ENCODE results near the gene MCEE. TPM values are rescaled to one million over a fixed set of nuclear protein-coding genes. Genes with fewer than 3 reads are reported as not detected.

Gene MCEE
- polyA plus RNA-seq, 1 experiment: 18.1 TPM

- ChIA-PET CTCF (interaction anchor here (4.0 kb wide), 1 partner anchor 22 kb away, joined by 17 read pairs; no protein-coding TSS in a partner anchor), POLR2A (no interaction called here)
- H3K27ac ChIP-seq (ENCODE audit: low read depth, low read length): no peak overlapping the region
- TF ChIP-seq, protein P1, sequence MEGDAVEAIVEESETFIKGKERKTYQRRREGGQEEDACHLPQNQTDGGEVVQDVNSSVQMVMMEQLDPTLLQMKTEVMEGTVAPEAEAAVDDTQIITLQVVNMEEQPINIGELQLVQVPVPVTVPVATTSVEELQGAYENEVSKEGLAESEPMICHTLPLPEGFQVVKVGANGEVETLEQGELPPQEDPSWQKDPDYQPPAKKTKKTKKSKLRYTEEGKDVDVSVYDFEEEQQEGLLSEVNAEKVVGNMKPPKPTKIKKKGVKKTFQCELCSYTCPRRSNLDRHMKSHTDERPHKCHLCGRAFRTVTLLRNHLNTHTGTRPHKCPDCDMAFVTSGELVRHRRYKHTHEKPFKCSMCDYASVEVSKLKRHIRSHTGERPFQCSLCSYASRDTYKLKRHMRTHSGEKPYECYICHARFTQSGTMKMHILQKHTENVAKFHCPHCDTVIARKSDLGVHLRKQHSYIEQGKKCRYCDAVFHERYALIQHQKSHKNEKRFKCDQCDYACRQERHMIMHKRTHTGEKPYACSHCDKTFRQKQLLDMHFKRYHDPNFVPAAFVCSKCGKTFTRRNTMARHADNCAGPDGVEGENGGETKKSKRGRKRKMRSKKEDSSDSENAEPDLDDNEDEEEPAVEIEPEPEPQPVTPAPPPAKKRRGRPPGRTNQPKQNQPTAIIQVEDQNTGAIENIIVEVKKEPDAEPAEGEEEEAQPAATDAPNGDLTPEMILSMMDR (IDR thresholded peaks at IDR 0.05; ENCODE audit: low read depth, low read length): no peak
- no peak overlapping the region for H3K4me3 ChIP-seq (ENCODE audit: low read depth, low read length)
- no peaks in the 10 kb centered on the region for H3K27me3 ChIP-seq (ENCODE audit: control insufficient read depth, insufficient read depth, low read length)
- no peak for DNase-seq (ENCODE audit: low read depth, low spot score)
- H3K9me3 ChIP-seq (ENCODE audit: control insufficient read depth, insufficient read depth, low read length): no peaks in the 10 kb centered on the region
Measured at GRCh38 chr2:71122387-71123298, 7.4 kb downstream of the MCEE start.

- CTCF ChIA-PET: interaction anchor here (4.0 kb wide), 1 partner anchor 21 kb away, joined by 17 read pairs; no protein-coding TSS in a partner anchor
- DNase-seq (ENCODE audit: low read depth, low spot score): no peak
- no peak overlapping the region for H3K4me3 ChIP-seq (ENCODE audit: low read depth, low read length)
- POLR2A ChIA-PET: no interaction called here
- no peaks in the 10 kb centered on the region for H3K27me3 ChIP-seq (ENCODE audit: control insufficient read depth, insufficient read depth, low read length)
- no peak overlapping the region for H3K27ac ChIP-seq (ENCODE audit: low read depth, low read length)
- no peaks in the 10 kb centered on the region for H3K9me3 ChIP-seq (ENCODE audit: control insufficient read depth, insufficient read depth, low read length)
- TF ChIP-seq, protein P1 (IDR thresholded peaks at IDR 0.05; ENCODE audit: low read depth, low read length): no peak
Measured at GRCh38 chr2:71121479-71121878, 8.6 kb downstream of the MCEE start.

- Histone ChIP-seq H3K9me3 (ENCODE audit: control insufficient read depth, insufficient read depth, low read length) (no peaks in the 10 kb centered on the region), H3K27me3 (ENCODE audit: control insufficient read depth, insufficient read depth, low read length) (no peaks in the 10 kb centered on the region), H3K4me3 (ENCODE audit: low read depth, low read length) (no peak overlapping the region), H3K27ac (ENCODE audit: low read depth, low read length) (no peak overlapping the region)
- ChIA-PET CTCF (interaction anchor here (0.6 to 4.0 kb wide), 2 partner anchors 20 to 354 kb away, joined by 4 to 17 read pairs; no protein-coding TSS in a partner anchor), POLR2A (no interaction called here)
- TF ChIP-seq, protein P1 (IDR thresholded peaks at IDR 0.05; ENCODE audit: low read depth, low read length): no peak
- no peak for DNase-seq (ENCODE audit: low read depth, low spot score)
Measured at GRCh38 chr2:71120195-71120594, 9.8 kb downstream of the MCEE start.

GRCh38 chr2:71117063-71117462 lies 13.0 kb downstream of the MCEE start:
- no peak for DNase-seq (ENCODE audit: low read depth, low spot score)
- POLR2A ChIA-PET: no interaction called here
- no peak overlapping the region for H3K4me3 ChIP-seq (ENCODE audit: low read depth, low read length)
- no peaks in the 10 kb centered on the region for H3K9me3 ChIP-seq (ENCODE audit: control insufficient read depth, insufficient read depth, low read length)
- TF ChIP-seq, protein P1 (IDR thresholded peaks at IDR 0.05; ENCODE audit: low read depth, low read length): no peak
- no peaks in the 10 kb centered on the region for H3K27me3 ChIP-seq (ENCODE audit: control insufficient read depth, insufficient read depth, low read length)
- CTCF ChIA-PET: interaction anchor here (1.4 kb wide), 1 partner anchor 16 kb away, joined by 6 read pairs; no protein-coding TSS in a partner anchor
- no peak overlapping the region for H3K27ac ChIP-seq (ENCODE audit: low read depth, low read length)

- no peak overlapping the region for H3K4me3 ChIP-seq (ENCODE audit: low read depth, low read length)
- H3K9me3 ChIP-seq (ENCODE audit: control insufficient read depth, insufficient read depth, low read length): no peaks in the 10 kb centered on the region
- ChIA-PET POLR2A (no interaction called here), CTCF (interaction anchor here (2.6 kb wide), 1 partner anchor 14 kb away, joined by 18 read pairs; no protein-coding TSS in a partner anchor)
- DNase-seq (ENCODE audit: low read depth, low spot score): no peak
- H3K27me3 ChIP-seq (ENCODE audit: control insufficient read depth, insufficient read depth, low read length): no peaks in the 10 kb centered on the region
- no peak overlapping the region for H3K27ac ChIP-seq (ENCODE audit: low read depth, low read length)
- TF ChIP-seq, protein P1 (IDR thresholded peaks at IDR 0.05; ENCODE audit: low read depth, low read length): no peak
Measured at GRCh38 chr2:71113843-71114242, 16.2 kb downstream of the MCEE start.
